ENCODE measurements around the gene KRTAP5-8. TPM values are rescaled to one million over a fixed set of nuclear protein-coding genes. Genes with fewer than 3 reads are reported as not detected.
A peak's percentile ranks its signal among the peaks of the same experiment; 100 is the strongest.

The KRTAP5-8 gene
- total and polyA plus RNA-seq, 9 of the 15 experiments (the other 6 are each of a cell fraction or from before 2014, with no cell fraction given) = not detected

DNA sequence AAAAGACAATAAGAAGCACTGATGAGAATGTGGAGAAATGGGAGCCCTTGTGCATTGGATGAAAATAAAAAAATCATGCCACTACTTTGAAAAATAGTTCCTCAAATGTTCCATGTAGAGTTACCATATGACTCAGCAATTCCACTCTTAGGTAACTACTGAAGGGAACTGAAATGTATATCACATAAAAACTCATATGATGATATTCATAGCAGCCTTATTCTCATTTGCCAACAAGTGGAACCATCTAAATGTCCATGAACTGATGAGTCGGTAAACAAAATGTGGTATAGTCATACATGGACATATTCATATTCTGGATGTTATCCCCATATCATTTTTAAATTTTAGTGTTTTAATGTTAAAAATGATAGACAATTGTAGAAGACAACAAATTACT, 13.9 kb downstream of the KRTAP5-8 start:
- Histone ChIP-seq H3K9ac (ENCODE audit: insufficient read depth in 1 of 2, low read depth in 2 of 2, low read length in 2 of 2) (no peak overlapping the region), H3K27ac (ENCODE audit: extremely low read depth, low read depth, low read length) (no peak overlapping the region), H3K9me3 (replicated peaks; ENCODE audit: control insufficient read depth, insufficient read depth, low read depth, low read length) (no peaks in the 10 kb centered on the region), H3K4me1 (replicated peaks in 1 of 2; ENCODE audit: control insufficient read depth in 2 of 2, insufficient read depth in 2 of 2, low read length in 2 of 2) (peaks cover 0 to 7% of the 10 kb centered on the region in 2 experiments; a peak in 1 of 5 replicates), H4K20me1 (replicated peaks; ENCODE audit: control insufficient read depth, insufficient read depth, low read length) (no peaks in the 10 kb centered on the region), H3K4me3 (no peak overlapping the region), H2AFZ (ENCODE audit: low read depth, low read length) (no peak overlapping the region), H3K36me3 (ENCODE audit: control insufficient read depth, insufficient read depth, low read length) (no peaks in the 10 kb centered on the region), H3K79me2 (ENCODE audit: control insufficient read depth, insufficient read depth, low read length) (no peaks in the 10 kb centered on the region), H3K9me1 (ENCODE audit: control insufficient read depth, insufficient read depth, low read length) (no peaks in the 10 kb centered on the region), H3K27me3 (ENCODE audit: control insufficient read depth in 2 of 2, insufficient read depth in 2 of 2, low read length in 2 of 2) (peaks cover 12 to 59% of the 10 kb centered on the region in 2 experiments; a peak in 4 of 5 replicates), H3K4me2 (ENCODE audit: insufficient read depth, low read length) (no peak overlapping the region)
- intact Hi-C loops (cut with micrococcal nuclease) (no loop called here), in situ Hi-C loops (cut with MboI) (no loop called here)
- WGBS (ENCODE audit: insufficient coverage, low coverage, missing lambda C conversion rate) = 72% methylated on average over 1 of the region's 1 CpG
- FAIRE-seq (no peak), DNase-seq (ENCODE audit: extremely low read depth in 1 of 4, low spot score in 3 of 4) (no peak), ATAC-seq (no peak)
- ChIA-PET CTCF (ENCODE audit: low intra/inter-chr PET ratio) (no interaction called here), POLR2A (no interaction called here)
- BruUV-seq (replicated peaks) = no TSS peak
- TF ChIP-seq PTBP1 (IDR thresholded peaks at IDR 0.05; ENCODE audit: low read depth, low read length) = no peak
- no peak for TF ChIP-seq SMARCE1 (IDR thresholded peaks at IDR 0.05)
- no peak for TF ChIP-seq ZNF212 (CRISPR knock-in tag; IDR thresholded peaks at IDR 0.05)
- TF ChIP-seq MAFF (IDR thresholded peaks at IDR 0.05; ENCODE audit: low read length) = peak; percentile 85
- TF ChIP-seq CREM (IDR thresholded peaks at IDR 0.05; ENCODE audit: low read depth) = no peak
- no peak for TF ChIP-seq RBBP5 (IDR thresholded peaks at IDR 0.05; ENCODE audit: borderline replicate concordance, insufficient read depth, low read length, poor library complexity, severe bottlenecking)
- no peak for TF ChIP-seq FOXP1 (CRISPR knock-in tag; IDR thresholded peaks at IDR 0.05)
- no peak for TF ChIP-seq CBX8 (IDR thresholded peaks at IDR 0.05; ENCODE audit: borderline replicate concordance, extremely low read depth, low read depth, low read length, poor library complexity, severe bottlenecking)
- no peak for TF ChIP-seq BCOR (IDR thresholded peaks at IDR 0.05)
- TF ChIP-seq, protein P1, sequence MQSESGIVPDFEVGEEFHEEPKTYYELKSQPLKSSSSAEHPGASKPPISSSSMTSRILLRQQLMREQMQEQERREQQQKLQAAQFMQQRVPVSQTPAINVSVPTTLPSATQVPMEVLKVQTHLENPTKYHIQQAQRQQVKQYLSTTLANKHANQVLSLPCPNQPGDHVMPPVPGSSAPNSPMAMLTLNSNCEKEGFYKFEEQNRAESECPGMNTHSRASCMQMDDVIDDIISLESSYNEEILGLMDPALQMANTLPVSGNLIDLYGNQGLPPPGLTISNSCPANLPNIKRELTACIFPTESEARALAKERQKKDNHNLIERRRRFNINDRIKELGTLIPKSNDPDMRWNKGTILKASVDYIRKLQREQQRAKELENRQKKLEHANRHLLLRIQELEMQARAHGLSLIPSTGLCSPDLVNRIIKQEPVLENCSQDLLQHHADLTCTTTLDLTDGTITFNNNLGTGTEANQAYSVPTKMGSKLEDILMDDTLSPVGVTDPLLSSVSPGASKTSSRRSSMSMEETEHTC (IDR thresholded peaks at IDR 0.05) = no peak
- TF ChIP-seq, protein P2, sequence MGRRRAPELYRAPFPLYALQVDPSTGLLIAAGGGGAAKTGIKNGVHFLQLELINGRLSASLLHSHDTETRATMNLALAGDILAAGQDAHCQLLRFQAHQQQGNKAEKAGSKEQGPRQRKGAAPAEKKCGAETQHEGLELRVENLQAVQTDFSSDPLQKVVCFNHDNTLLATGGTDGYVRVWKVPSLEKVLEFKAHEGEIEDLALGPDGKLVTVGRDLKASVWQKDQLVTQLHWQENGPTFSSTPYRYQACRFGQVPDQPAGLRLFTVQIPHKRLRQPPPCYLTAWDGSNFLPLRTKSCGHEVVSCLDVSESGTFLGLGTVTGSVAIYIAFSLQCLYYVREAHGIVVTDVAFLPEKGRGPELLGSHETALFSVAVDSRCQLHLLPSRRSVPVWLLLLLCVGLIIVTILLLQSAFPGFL (CRISPR knock-in tag; IDR thresholded peaks at IDR 0.05) = no peak
- no peak for TF ChIP-seq BMI1 (IDR thresholded peaks at IDR 0.05; ENCODE audit: low read length)
- no peak for TF ChIP-seq TRIM24 (IDR thresholded peaks at IDR 0.05)
- no peak for TF ChIP-seq KLF10 (CRISPR knock-in tag; IDR thresholded peaks at IDR 0.05)
- TF ChIP-seq, protein P3, sequence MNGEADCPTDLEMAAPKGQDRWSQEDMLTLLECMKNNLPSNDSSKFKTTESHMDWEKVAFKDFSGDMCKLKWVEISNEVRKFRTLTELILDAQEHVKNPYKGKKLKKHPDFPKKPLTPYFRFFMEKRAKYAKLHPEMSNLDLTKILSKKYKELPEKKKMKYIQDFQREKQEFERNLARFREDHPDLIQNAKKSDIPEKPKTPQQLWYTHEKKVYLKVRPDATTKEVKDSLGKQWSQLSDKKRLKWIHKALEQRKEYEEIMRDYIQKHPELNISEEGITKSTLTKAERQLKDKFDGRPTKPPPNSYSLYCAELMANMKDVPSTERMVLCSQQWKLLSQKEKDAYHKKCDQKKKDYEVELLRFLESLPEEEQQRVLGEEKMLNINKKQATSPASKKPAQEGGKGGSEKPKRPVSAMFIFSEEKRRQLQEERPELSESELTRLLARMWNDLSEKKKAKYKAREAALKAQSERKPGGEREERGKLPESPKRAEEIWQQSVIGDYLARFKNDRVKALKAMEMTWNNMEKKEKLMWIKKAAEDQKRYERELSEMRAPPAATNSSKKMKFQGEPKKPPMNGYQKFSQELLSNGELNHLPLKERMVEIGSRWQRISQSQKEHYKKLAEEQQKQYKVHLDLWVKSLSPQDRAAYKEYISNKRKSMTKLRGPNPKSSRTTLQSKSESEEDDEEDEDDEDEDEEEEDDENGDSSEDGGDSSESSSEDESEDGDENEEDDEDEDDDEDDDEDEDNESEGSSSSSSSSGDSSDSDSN (IDR thresholded peaks at IDR 0.05; ENCODE audit: borderline replicate concordance in 1 of 2, low read depth in 2 of 2, low read length in 2 of 2) = no peak
- TF ChIP-seq, protein P4, sequence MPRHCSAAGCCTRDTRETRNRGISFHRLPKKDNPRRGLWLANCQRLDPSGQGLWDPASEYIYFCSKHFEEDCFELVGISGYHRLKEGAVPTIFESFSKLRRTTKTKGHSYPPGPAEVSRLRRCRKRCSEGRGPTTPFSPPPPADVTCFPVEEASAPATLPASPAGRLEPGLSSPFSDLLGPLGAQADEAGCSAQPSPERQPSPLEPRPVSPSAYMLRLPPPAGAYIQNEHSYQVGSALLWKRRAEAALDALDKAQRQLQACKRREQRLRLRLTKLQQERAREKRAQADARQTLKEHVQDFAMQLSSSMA (CRISPR knock-in tag; IDR thresholded peaks at IDR 0.05) = no peak
- no peak for TF ChIP-seq ETV5 (CRISPR knock-in tag; IDR thresholded peaks at IDR 0.05; ENCODE audit: low read depth)
- no peak for TF ChIP-seq PPARD (CRISPR knock-in tag; IDR thresholded peaks at IDR 0.05)
